Mesenteric fat pad (tissue), 1 donor: ENCODE data around the gene FCRL1. TPM values are rescaled to one million over a fixed set of nuclear protein-coding genes. Genes with fewer than 3 reads are reported as not detected.

Experiments used
- DNase-seq: peaks from one replicate; pipeline ENCODE4 v3.0.0-alpha.2; 2020; ENCODE audit warnings: low spot score
- long read RNA-seq: library from polyadenylated mRNA; unstranded; transcript quantifications from one replicate; pipeline ENCODE4 v2.0.0, GENCODE V29; 2020
- total RNA-seq: library from RNA; stranded (reverse); fragmentation: NEBNext Ultra II Directional; extraction: Animal tissue kit (Norgen Biotek cat#: 25700); gene quantifications from one replicate; pipeline ENCODE4 v1.2.1, GENCODE V29; 2021
- donor health status: DM: yes; HTN: yes; CAD: no.

Gene FCRL1
- 0.32 TPM for total RNA-seq
- long read RNA-seq: 0 reads

- no peak for DNase-seq
Measured at GRCh38 chr1:157819896-157820295, at the start of gene FCRL1. Gene FCRL1 (minus strand): TSS chr1:157820120. CDS start chr1:157820037, 83 bp downstream.

- no peak for DNase-seq
Measured at GRCh38 chr1:157868654-157869053, 48.7 kb upstream of the FCRL1 start.

- no peak for DNase-seq
Measured at GRCh38 chr1:157862114-157863070, 42.5 kb upstream of the FCRL1 start.

GRCh38 chr1:157856538-157856937 is 36.6 kb upstream of the FCRL1 start:
- DNase-seq: no peak

GRCh38 chr1:157852476-157852875 is 32.6 kb upstream of the FCRL1 start:
- no peak for DNase-seq

GRCh38 chr1:157849229-157849875 is 29.4 kb upstream of the FCRL1 start:
- DNase-seq: no peak

- no peak for DNase-seq
Measured at GRCh38 chr1:157844089-157844830, 24.3 kb upstream of the FCRL1 start.

GRCh38 chr1:157842939-157843338 is 23.0 kb upstream of the FCRL1 start:
- no peak for DNase-seq

GRCh38 chr1:157841708-157842107 is 21.8 kb upstream of the FCRL1 start, which contains the start of gene CD5L:
Gene CD5L (minus strand): TSS chr1:157841808. CDS start chr1:157841701, 107 bp downstream.
- DNase-seq: no peak

GRCh38 chr1:157838966-157839365 is 19.0 kb upstream of the FCRL1 start:
- DNase-seq: no peak

GRCh38 chr1:157834430-157834829 is 14.5 kb upstream of the FCRL1 start:
- DNase-seq: no peak

- no peak for DNase-seq
Measured at GRCh38 chr1:157833145-157833544, 13.2 kb upstream of the FCRL1 start.

GRCh38 chr1:157831968-157832626 is 12.2 kb upstream of the FCRL1 start:
- no peak for DNase-seq

GRCh38 chr1:157830887-157831286 is 11.0 kb upstream of the FCRL1 start:
- DNase-seq: no peak

- no peak for DNase-seq
Measured at GRCh38 chr1:157829711-157830110, 9.8 kb upstream of the FCRL1 start.

GRCh38 chr1:157829210-157829609 is 9.3 kb upstream of the FCRL1 start:
- DNase-seq: no peak

- DNase-seq: no peak
Measured at GRCh38 chr1:157820299-157820698, 379 bp upstream of the FCRL1 start.

- DNase-seq: no peak
Measured at GRCh38 chr1:157819215-157819614, 705 bp downstream of the FCRL1 start.

- no peak for DNase-seq
Measured at GRCh38 chr1:157813269-157813668, 6.7 kb downstream of the FCRL1 start.

- DNase-seq: no peak
Measured at GRCh38 chr1:157806431-157807149, 13.3 kb downstream of the FCRL1 start.
